ENCODE results near the gene STOM. TPM values are rescaled to one million over a fixed set of nuclear protein-coding genes. Genes with fewer than 3 reads are reported as not detected.

STOM gene
- total RNA-seq, 1 experiment from 2014 or later, result 22.4 TPM

GRCh38 chr9:121353241-121354061 is 16.6 kb downstream of the STOM start:
- H3K9ac ChIP-seq (ENCODE audit: low read length), result no peak overlapping the region
- H2AFZ ChIP-seq (ENCODE audit: low read depth, low read length, poor library complexity, severe bottlenecking), result no peak overlapping the region
- ChIA-PET POLR2A (no interaction called here), CTCF (no interaction called here), RAD21 (ENCODE audit: low non-redundant PET in 1 of 2, low total read pairs in 2 of 2, uncharacterized antibody in 2 of 2, unreplicated experiment in 2 of 2) (no interaction called here)
- H3K36me3 ChIP-seq (ENCODE audit: control insufficient read depth in 1 of 2, insufficient read depth in 2 of 2, low read length in 2 of 2), result no peaks in the 10 kb centered on the region; a peak in 1 of 4 replicates
- H3K4me1 ChIP-seq (ENCODE audit: control insufficient read depth in 1 of 2, insufficient read depth in 2 of 2, low read length in 2 of 2), result peaks cover 12 to 28% of the 10 kb centered on the region in 2 experiments; a peak in 3 of 4 replicates
- no peaks in the 10 kb centered on the region for H3K9me2 ChIP-seq (ENCODE audit: insufficient read depth)
- no peak for TF ChIP-seq REST (IDR thresholded peaks at IDR 0.05; ENCODE audit: low read depth)
- TF ChIP-seq ZNF274 (IDR thresholded peaks at IDR 0.05; ENCODE audit: low read depth, low read length), result no peak
- TF ChIP-seq ATF3 (IDR thresholded peaks at IDR 0.05), result no peak
- TF ChIP-seq SRF (IDR thresholded peaks at IDR 0.05; ENCODE audit: low read depth), result no peak
- TF ChIP-seq TCF7L2 (IDR thresholded peaks at IDR 0.05; ENCODE audit: borderline replicate concordance, extremely low read depth, insufficient read depth, insufficient read length), result no peak
- no peak overlapping the region for H3K4me3 ChIP-seq (replicated peaks in 1 of 2; ENCODE audit: low read depth in 1 of 2, low read length in 2 of 2)
- H3K27me3 ChIP-seq (ENCODE audit: insufficient read depth, low read length), result no peaks in the 10 kb centered on the region
- H3K4me2 ChIP-seq (ENCODE audit: low read length), result no peak overlapping the region
- BruUV-seq (replicated peaks), result no TSS peak
- no peaks in the 10 kb centered on the region for H3K9me3 ChIP-seq (ENCODE audit: control insufficient read depth in 1 of 2, insufficient read depth in 1 of 2, low read depth in 1 of 2, low read length in 2 of 2)
- ATAC-seq (no peak), DNase-seq (ENCODE audit: low read depth, low spot score) (no peak)
- no peaks in the 10 kb centered on the region for H3K79me2 ChIP-seq (ENCODE audit: insufficient read depth, low read length)
- intact Hi-C loops (cut with micrococcal nuclease), result no loop called here
- H3K27ac ChIP-seq (ENCODE audit: low read depth, low read length), result no peak overlapping the region
- no peaks in the 10 kb centered on the region for H4K20me1 ChIP-seq (ENCODE audit: insufficient read depth)

All from HCT116 (cell line).